Loucy (cell line): Measurements from ENCODE around the gene CBLL1.

Experiments used
- H2AFZ ChIP-seq: fragments of 200-600 bp; sonication (generic); 2 replicates; pipeline ENCODE4 v1.6.0; 2016; ENCODE audit warnings: antibody characterized with exemption, mild to moderate bottlenecking, low read length, moderate library complexity
- H3F3A ChIP-seq: fragments of 200-600 bp; 2 replicates; pipeline ENCODE4 v1.6.0; 2016; ENCODE audit warnings: antibody characterized with exemption, low read depth, mild to moderate bottlenecking
- H3K27me3 ChIP-seq: fragments of 200-600 bp; sonication (generic); 2 replicates; pipeline ENCODE4 v1.6.1; 2014; ENCODE audit warnings: low read length, mild to moderate bottlenecking; ENCODE audit not compliant: insufficient read depth, poor library complexity, severe bottlenecking
- H3K36me3 ChIP-seq: fragments of 200-600 bp; sonication (generic); 2 replicates; pipeline ENCODE4 v1.6.1; 2016; ENCODE audit warnings: low read length; ENCODE audit not compliant: insufficient read depth
- H3K4me1 ChIP-seq: fragments of 200-600 bp; sonication (generic); 2 replicates; pipeline ENCODE4 v1.5.1; 2014; ENCODE audit warnings: low read length, mild to moderate bottlenecking; ENCODE audit not compliant: insufficient read depth, poor library complexity, severe bottlenecking
- H3K4me2 ChIP-seq: fragments of 200-600 bp; sonication (generic); 2 replicates; pipeline ENCODE4 v1.6.0; 2014; ENCODE audit warnings: antibody characterized with exemption, low read length, low read depth, mild to moderate bottlenecking; ENCODE audit not compliant: poor library complexity, severe bottlenecking
- H3K4me3 ChIP-seq: fragments of 200-600 bp; sonication (generic); 2 replicates; pipeline ENCODE4 v1.5.1; 2014; ENCODE audit warnings: low read length, mild to moderate bottlenecking, mixed read lengths; ENCODE audit not compliant: poor library complexity, severe bottlenecking
- H3K79me2 ChIP-seq: fragments of 200-600 bp; sonication (generic); 2 replicates; pipeline ENCODE4 v1.6.1; 2014; ENCODE audit warnings: low read length; ENCODE audit not compliant: insufficient read depth
- H3K9ac ChIP-seq: fragments of 200-600 bp; sonication (generic); 2 replicates; pipeline ENCODE4 v1.6.0; 2014; ENCODE audit warnings: mild to moderate bottlenecking, low read depth, low read length, moderate library complexity; ENCODE audit not compliant: poor library complexity, severe bottlenecking
- H3K9me2 ChIP-seq: fragments of 200-600 bp; sonication (generic); replicated peaks from 2 replicates; pipeline ENCODE4 v1.6.1; 2016; ENCODE audit warnings: low read depth, low read length, mixed read lengths
- H3K9me3 ChIP-seq: fragments of 200-600 bp; sonication (generic); 2 replicates; pipeline ENCODE4 v1.6.1; 2014; ENCODE audit warnings: mild to moderate bottlenecking, antibody characterized with exemption, low read length, low read depth; ENCODE audit not compliant: insufficient read depth
- H4K20me1 ChIP-seq: fragments of 200-600 bp; sonication (generic); 2 replicates; pipeline ENCODE4 v1.6.0; 2014; ENCODE audit warnings: antibody characterized with exemption, low read length, mild to moderate bottlenecking; ENCODE audit not compliant: insufficient read depth, poor library complexity, severe bottlenecking
- EZH2phosphoT487 ChIP-seq: fragments of 200-600 bp; IDR thresholded peaks from 2 replicates; pipeline ENCODE4 v1.6.1; 2018; ENCODE audit warnings: antibody characterized with exemption, mild to moderate bottlenecking, moderate library complexity, borderline replicate concordance
- TF ChIP-seq, protein P1 (sequence below): fragments of 200-600 bp; sonication (generic); conservative IDR thresholded peaks from 2 replicates; pipeline ENCODE4 v1.5.1; 2014; ENCODE audit warnings: mild to moderate bottlenecking, antibody characterized with exemption, low read length

CBLL1 gene

DNA sequence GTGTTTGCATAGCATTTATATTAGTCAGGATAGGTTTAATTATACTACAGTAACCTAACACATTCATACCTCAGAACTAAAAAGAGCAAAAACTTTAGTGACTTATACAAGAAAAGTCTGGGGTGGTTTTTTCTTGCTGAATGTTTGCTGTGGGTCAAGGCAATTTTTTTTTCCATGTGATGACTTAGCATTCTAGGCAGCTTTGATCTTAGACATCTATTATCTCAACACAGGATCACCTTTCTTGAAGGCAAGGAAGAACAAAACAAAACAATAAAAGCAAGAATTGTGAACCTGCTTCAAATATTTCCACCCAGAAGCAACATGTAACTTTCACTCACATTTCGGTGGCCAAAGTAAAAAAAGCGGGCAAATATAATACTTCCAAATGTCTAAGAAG is 20.7 kb upstream of the CBLL1 start:
- Histone ChIP-seq H3K4me1 (no peaks in the 10 kb centered on the region), H3K27me3 (no peaks in the 10 kb centered on the region), H3K4me2 (no peak overlapping the region), H3F3A (no peaks in the 10 kb centered on the region), H3K9me3 (no peaks in the 10 kb centered on the region), H4K20me1 (no peaks in the 10 kb centered on the region), H3K36me3 (no peaks in the 10 kb centered on the region), H2AFZ (no peak overlapping the region), H3K4me3 (no peak overlapping the region), H3K9ac (no peak overlapping the region), H3K79me2 (no peaks in the 10 kb centered on the region), H3K9me2 (no peaks in the 10 kb centered on the region)
- TF ChIP-seq, protein P1, sequence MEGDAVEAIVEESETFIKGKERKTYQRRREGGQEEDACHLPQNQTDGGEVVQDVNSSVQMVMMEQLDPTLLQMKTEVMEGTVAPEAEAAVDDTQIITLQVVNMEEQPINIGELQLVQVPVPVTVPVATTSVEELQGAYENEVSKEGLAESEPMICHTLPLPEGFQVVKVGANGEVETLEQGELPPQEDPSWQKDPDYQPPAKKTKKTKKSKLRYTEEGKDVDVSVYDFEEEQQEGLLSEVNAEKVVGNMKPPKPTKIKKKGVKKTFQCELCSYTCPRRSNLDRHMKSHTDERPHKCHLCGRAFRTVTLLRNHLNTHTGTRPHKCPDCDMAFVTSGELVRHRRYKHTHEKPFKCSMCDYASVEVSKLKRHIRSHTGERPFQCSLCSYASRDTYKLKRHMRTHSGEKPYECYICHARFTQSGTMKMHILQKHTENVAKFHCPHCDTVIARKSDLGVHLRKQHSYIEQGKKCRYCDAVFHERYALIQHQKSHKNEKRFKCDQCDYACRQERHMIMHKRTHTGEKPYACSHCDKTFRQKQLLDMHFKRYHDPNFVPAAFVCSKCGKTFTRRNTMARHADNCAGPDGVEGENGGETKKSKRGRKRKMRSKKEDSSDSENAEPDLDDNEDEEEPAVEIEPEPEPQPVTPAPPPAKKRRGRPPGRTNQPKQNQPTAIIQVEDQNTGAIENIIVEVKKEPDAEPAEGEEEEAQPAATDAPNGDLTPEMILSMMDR, result no peak
- TF ChIP-seq EZH2phosphoT487, result no peak

DNA sequence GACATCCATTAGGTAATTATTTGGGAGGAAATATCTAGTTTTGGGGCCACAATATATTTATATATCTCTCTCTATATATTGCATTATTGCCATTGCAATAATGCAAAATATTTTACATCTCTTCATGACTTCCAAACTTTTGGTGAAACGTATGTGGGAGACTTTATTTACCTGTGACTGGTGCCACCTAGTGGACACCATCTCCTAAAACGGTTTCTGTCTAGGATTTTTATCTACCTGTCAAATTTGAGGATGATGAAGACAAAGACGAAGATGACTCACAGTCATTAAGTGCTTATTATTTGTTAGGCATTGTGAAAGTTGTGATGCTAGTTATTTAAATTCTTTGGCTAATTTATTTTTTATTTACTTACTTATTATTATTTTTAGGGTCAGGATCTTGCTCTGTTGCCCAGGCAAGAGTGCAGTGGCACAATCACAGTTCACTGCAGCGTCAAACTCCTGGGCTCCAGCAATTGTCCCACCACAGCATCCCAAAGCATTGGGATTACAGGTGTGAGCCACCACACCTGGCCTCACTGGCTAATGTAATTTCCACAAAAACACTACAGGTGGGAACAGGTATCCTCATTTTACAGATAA is 18.7 kb upstream of the CBLL1 start:
- Histone ChIP-seq H3K9me3 (no peaks in the 10 kb centered on the region), H3K27me3 (no peaks in the 10 kb centered on the region), H3K9me2 (no peaks in the 10 kb centered on the region), H3F3A (no peaks in the 10 kb centered on the region), H3K4me3 (no peak overlapping the region), H2AFZ (no peak overlapping the region), H3K4me1 (no peaks in the 10 kb centered on the region), H3K4me2 (no peak overlapping the region), H4K20me1 (no peaks in the 10 kb centered on the region), H3K9ac (no peak overlapping the region), H3K36me3 (no peaks in the 10 kb centered on the region), H3K79me2 (no peaks in the 10 kb centered on the region)
- TF ChIP-seq EZH2phosphoT487, result no peak
- TF ChIP-seq, protein P1, result peak; percentile 81

DNA sequence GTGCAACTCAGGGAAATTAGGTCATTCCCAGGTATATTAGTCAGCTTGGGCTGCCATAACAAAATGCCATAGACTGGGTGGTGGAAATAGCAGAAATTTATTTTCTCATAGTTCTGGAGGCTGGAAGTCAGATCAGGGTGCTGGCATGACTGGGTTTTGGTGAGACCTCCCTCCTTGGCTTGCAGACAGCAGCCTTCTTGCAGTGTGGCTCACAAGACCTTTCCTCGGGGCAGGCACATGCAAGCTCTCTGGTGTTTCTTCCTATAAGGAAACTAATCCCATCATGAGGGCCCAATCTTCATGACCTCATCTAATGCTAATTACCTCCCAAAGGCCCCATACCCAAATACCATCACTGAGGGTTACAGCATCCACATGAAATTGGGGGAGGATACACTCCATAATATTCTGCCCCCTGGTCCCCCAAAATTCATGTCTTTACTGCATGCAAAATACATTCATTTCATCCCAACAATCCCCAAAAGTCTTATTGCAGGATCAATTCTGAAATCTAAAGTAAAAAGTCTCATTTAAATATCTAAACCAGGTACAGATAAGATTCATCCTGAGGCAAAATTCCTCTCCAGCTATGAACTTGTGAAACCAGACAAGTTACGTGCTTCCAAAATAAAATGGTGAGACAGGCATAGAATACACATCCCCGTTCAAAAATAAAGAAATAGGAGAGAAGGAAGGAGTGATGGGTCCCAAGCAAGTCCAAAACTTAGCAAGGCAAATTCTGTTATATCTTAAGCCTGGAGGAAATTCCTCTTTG is 17.4 kb upstream of the CBLL1 start:
- Histone ChIP-seq H3K4me3 (no peak overlapping the region), H3K9ac (no peak overlapping the region), H2AFZ (no peak overlapping the region), H3K9me3 (no peaks in the 10 kb centered on the region), H3K4me1 (no peaks in the 10 kb centered on the region), H3K79me2 (no peaks in the 10 kb centered on the region), H3K27me3 (no peaks in the 10 kb centered on the region), H3K4me2 (no peak overlapping the region), H3K9me2 (no peaks in the 10 kb centered on the region), H3K36me3 (no peaks in the 10 kb centered on the region), H3F3A (no peaks in the 10 kb centered on the region), H4K20me1 (no peaks in the 10 kb centered on the region)
- no peak for TF ChIP-seq EZH2phosphoT487
- TF ChIP-seq, protein P1, result no peak
